CD4-positive, alpha-beta T cell treated with Interleukin-2 at 100 ng/mL for 4 hours (primary cell): ENCODE data around the gene SLC28A2.
A peak's percentile ranks its signal among the peaks of the same experiment; 100 is the strongest.
"Not testable (repeated sequence)": the region's sequence is repeated elsewhere in the genome, so short reads cannot be mapped to it uniquely, and the experiment has no call there.

Experiments
- DNase-seq: peaks from one replicate; pipeline ENCODE4 v3.0.0-alpha.2; 2020; ENCODE audit warnings: low spot score

Gene SLC28A2

DNA sequence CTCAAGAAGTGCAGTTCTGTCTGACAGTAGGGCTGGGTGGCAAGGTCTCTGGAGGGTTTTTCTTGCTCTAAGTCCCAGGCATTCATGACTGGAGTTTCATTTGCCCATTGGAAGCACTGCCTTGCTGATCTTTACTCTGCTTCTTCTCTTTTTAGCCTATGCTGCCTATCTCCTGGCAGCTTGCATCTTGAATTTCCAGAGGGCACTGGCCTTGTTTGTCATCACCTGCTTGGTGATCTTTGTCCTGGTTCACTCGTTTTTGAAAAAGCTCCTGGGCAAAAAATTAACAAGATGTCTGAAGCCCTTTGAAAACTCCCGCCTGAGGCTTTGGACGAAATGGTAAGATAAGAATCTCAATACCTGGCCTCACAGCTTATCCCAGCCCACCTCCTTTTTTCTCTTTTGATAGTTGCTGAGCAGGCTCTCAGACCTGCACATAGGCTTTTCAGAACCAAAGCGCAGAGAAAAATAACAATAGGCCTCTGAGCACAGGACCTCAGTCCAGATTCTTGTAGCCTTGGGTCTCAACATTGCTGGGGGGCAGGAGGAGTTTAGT is 10.9 kb downstream of the SLC28A2 start:
- no peak for DNase-seq

DNA sequence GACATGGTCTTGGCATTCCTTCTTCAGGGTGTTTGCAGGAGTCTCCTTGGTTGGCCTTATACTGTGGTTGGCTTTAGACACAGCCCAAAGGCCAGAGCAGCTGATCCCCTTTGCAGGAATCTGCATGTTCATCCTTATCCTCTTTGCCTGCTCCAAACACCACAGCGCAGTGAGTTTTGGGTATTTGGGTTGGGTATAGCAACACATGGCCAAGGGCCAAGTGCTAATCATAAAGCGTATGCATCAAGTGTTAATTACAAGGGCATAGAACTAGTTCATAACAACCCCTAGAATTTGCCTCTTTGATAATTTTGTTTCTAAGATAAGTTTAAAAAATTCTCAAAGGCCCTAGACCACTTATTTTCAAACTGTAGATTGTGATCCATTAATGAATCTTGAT is 11.8 kb downstream of the SLC28A2 start:
- DNase-seq: no peak

DNA sequence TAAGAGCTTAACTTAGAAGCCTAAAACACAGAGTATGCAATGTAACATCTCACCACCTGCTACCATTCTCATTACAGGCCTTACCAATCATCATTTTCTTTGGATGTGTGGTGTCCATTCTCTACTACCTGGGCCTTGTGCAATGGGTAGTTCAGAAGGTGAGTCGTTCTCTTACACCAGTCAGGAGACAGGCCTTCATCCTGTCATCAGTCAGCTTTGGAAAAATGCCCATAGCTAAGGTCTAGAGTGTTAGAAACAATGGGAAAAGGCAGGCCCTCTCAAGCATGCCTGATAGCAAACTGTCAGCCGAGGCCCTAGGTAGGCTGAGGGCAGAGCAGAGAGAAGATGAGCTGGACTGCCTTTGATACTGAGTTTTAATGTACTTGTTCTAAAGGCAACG is 13.5 kb downstream of the SLC28A2 start:
- DNase-seq: no peak

DNA sequence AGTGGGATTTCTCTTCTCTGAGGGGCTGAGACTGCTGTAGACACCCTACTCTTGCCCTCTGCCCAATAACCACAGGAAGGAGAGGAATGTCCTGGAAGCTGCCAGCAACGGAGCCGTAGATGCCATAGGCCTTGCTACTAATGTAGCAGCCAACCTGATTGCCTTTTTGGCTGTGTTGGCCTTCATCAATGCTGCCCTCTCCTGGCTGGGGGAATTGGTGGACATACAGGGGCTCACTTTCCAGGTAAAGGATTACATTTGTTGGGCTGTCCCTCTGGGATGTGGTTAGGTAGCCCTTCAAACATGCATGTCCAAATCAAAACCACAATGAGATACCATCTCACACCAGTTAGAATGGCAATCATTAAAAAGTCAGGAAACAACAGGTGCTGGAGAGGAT is 16.1 kb downstream of the SLC28A2 start:
- DNase-seq: peak; percentile 14

DNA sequence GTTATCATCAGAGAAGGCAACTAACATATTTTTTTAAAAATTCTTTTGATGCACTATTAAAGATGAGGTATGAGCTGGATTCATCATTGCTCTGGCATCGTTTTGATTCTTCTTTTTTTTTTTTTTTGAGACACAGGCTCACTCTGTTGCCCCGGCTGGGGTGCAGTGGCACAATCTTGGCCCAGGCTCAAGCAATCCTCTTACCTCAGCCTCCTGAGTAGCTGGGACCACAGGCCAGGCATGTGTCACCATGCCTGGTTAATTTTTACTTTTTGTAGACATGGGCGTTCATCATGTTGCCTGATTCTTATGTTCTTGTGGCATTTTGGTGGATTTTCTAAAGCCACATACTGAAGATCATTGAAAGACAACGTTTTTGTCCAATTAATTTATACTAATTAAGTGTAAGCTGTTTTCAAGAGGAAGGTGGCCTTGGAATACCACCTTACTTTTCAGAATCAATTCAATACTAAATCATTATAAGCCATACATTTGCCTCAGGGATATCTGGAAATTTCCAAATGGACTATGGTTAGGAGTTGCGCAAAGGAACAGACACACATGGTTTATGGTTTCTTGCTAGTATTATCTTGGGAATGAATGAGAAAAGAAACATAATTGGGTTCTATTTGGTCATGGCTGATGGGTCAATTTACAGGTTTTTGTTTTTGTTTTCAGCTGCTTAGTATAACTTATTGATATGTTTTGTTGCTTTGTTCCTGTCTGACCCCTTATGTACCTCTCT is 22.8 kb downstream of the SLC28A2 start:
- DNase-seq: no peak

DNA sequence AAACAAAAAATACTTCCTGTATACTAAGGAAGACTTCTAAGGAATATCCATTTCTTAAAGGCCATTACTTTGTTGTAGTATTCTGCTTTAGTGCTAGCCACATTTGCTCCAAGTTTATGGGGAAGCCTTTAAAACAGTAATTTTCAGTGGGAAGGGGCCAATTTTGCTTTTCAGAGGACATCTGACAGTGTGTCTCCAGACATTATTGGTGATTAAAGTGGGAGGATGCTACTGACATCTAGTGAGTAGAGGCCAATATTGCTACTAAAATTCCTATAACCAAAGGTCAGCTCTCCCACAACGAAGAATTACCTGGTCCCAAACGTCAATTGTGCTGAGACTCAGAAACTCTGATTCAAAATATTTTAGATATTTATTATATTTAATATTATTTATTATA is 24.8 kb downstream of the SLC28A2 start:
- DNase-seq: peak; percentile 18

DNA sequence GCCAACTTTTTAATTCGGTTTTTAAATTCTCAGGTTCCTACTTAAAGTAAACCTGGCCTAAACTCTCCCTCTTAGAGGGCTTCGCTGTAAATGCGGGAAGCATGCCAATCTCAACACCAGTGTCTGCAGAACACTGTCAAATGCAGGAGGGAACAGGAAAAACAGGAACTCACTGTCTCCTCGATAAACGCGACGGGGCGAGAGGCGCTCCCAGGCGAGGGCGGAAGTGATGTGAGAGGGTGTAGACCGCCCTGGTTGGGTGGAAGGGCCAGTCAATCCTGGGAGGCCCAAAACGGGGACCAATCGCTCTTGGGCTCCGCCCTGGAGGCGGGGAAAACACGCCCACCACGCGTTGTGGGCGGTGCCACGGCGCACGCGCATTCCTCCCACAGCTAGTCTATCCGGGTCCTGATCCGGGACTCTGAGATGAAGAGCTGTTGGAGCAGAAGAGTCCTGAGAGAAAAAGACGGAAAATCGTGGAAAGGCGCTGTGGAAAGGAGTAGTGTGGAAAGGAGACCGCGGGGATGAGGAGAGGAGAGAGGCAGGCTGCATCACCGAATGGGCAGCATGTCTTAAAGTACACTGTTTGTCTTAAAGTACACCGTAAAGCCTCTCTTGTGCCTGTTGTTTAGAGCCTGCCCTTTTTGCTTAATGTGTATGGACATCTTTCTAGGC is 27.1 kb downstream of the SLC28A2 start:
- peak; percentile 97 for DNase-seq

DNA sequence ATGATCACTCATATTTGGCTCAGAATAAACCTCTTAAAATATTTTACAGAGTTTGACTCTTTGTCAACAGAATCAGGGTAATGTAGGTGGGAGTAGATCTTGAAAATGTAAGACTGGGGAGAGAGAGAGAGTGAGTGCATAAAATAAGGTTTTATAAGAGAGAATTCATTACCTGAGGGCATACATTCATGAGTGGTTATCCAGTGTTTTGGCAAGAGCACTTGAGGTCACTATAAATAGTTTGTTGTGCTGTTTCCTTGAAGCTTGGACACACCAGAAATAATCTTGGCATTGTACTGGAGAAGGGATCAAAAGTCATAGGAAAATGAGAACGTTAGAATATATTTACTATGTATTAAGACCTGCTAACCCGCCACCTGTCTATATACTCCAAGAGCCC is 33.4 kb downstream of the SLC28A2 start:
- DNase-seq: no peak

DNA sequence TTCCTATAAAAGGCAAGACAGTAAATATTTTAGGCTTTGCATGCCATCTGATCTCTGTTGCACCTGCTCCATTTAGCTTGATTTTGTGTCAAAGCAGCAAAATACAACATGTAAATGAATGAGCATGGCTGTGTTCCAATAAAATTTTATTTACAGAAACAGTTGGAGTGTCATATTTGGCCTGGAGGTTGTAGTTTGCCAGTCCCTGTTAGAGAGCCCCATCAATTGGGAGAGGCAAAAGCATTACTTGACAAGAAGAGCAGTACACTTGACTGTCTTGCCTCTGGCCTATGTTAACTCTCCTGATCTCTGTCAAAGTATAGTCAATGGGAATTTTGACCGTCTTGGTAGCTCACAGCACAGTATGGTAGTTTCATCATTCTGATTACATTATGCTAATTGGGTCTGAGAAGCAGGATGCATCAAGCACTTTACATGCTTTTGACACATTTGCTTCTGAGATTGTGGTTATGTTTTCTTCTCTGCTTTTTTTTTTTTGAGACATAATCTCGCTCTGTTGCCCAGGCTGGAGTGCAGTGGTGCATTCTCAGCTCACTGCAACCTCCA is 35.4 kb downstream of the SLC28A2 start:
- DNase-seq: no peak

DNA sequence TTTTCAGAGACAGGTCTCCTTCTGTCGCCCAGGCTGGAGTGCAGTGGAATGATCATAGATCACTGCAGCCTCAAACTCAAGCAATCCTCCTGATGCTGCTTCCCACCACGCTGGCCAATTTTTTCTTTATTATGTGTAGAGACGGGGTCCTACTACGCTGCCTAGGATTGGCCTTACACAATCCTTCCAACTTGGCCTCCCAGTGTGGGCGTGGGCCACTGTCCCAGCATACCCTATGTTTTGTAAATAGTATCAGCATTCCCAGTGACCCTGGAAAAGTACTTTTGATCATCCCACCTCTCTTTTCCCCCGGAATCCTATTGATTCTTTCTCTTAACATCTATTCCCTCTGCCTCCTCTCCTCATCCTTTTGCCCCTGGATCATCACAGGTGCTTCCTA is 36.9 kb downstream of the SLC28A2 start:
- DNase-seq: no peak

DNA sequence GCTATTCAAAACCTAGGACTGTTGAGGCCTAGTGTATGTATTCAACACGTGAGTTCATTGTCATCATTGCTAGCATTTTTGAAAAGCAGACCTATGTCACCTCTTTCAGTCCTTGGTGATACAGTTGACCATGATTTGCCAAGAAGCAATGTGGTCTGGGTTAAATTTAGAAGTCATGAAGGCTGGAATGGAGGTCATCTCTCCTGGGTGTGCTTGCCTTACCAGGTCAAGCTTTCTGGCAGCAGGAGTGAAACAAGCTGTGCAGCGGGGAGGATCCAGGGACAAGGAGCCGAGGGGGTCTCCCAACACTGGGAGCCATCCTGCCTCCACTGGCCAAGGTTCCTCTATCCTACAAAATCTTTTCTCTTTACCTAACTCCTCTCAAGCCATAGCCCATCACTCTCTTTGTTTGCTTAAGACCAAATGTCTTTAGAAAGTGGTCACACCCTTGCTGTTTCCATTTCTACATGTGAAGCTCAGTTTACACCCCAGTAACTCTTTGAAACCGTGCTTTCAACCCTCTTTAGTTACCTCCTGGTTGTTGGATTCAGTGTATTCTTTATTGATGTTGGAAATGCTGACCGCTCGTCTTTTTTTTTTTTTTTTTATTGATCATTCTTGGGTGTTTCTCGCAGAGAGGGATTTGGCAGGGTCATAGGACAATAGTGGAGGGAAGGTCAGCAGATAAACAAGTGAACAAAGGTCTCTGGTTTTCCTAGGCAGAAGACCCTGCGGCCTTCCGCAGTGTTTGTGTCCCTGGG is 40.0 kb downstream of the SLC28A2 start:
- no peak for DNase-seq

DNA sequence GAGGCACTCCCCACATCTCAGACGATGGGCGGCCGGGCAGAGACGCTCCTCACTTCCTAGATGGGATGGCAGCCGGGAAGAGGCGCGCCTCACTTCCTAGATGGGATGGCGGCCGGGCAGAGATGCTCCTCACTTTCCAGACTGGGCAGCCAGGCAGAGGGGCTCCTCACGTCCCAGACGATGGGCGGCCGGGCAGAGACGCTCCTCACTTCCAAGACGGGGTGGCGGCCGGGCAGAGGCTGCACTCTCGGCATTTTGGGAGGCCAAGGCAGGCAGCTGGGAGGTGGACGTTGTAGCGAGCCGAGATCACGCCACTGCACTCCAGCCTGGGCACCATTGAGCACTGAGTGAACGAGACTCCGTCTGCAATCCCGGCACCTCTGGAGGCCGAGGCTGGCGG is 41.3 kb downstream of the SLC28A2 start:
- not testable (repeated sequence) for DNase-seq

DNA sequence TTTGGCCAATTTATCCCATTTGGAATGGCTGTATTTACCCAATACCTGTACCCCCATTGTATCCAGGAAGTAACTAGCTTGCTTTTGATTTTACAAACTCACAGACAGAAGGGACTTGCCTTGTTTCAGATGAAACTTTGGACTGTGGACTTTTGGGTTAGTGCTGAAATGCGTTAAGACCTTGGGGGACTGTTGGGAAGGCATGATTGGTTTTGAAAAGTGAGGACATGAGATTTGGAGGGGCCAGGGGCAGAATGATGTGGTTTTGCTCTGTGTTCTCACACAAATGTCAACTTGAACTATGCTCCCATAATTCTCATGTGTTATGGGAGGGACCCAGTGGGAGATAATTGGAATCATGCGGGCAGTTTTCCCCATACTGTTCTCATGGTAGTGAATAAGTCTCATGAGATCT is 46.9 kb downstream of the SLC28A2 start:
- not testable (repeated sequence) for DNase-seq

DNA sequence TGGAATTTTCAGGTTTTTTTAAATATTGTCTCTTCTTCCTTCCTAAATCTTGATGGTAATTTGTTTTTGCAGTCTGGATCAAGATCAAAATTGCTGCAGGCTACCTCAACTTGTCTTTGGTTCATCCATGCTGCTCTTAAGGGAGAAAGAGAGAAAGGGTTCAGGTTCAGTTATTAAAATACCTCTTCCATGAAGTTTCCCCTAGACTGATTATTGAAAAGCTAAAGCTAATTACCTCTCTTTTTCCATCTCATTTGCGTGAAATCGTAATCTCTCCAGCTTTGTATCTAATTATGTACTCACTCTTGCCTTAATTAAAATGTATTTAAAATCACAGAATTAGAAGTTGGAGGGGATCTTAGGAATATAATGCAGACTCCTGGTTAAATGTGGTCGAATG is 52.7 kb downstream of the SLC28A2 start:
- no peak for DNase-seq

DNA sequence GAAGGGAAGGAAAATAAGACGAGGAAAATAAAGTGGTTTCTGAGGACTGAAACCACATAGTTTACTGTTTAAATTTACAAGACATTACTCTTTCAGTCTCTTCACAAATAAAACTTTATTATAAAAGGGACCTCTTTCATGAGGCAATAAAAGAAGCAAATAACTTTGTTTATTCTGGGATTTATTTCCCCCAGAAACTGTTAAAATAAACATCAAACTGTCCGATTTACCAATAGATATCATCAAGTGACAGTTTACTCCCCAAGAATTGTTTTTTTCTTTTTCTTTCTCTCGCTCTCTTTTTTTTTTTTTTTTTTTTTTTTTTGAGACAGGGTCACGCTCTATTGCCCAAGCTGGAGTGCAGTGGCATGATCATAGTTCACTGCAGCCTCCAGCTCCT is 54.1 kb downstream of the SLC28A2 start:
- no peak for DNase-seq

DNA sequence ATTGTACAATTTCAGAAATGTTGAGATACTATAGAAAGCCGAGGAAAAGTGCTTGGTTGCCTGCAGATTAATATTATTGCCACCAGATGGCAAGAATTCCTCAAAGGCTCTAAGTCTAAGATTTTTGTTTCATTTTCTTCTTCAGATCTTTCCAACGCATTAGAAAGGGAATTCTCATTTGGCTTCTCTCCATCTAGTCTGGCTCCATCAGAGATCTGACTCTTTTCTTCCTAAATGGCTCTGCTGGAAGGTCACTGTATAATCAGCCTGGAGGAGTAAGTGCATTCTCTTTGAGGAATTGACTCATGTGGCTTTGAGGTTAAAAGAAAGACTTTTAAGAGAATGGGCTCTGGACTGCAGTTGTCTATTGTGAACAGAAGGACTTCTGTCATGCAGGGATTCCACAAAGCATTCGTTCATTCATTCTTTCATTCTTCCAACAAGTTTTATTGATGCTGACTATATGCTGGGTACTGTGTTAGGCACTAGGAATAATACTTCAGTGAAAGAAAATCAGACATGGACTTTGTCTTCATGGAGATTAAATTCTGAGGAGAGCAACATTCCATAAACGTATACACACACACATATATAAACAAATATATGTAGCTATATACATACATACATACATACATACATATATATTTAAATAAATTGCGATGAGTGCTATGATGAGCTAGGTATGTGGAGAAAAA is 55.3 kb downstream of the SLC28A2 start:
- peak; percentile 7 for DNase-seq

DNA sequence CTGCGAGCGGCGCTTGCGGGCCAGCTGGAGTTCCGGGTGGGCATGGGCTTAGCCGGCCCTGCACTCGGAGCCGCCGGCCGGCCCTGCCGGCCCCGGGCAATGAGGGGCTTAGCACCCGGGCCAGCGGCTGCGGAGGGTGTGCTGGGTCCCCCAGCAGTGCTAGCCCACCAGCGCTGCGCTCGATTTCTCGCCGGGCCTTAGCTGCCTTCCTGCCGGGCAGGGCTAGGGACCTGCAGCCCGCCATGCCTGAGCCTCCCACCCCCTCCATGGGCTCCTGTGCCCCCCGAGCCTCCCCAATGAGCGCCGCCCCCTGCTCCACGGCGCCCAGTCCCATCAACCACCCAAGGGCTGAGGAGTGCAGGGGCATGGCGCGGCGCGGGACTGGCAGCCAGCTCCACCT is 62.1 kb downstream of the SLC28A2 start:
- not testable (repeated sequence) for DNase-seq

DNA sequence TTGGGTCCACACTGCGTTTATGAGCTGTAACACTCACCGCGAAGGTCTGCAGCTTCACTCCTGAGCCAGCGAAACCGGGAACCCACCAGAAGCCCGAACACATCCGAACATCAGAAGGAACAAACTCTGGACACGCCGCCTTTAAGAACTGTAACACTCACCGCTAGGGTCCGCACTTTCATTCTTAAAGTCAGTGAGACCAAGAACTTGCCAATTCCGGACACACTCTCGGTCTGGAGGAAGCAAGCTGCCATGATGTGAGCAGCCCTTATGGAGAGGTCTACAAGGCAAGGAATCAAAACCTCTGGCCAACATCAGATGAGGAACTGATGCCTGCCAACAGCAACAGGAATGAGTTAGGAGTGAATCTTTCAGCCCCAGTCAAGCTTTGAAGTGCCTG is 62.9 kb downstream of the SLC28A2 start:
- no peak for DNase-seq

DNA sequence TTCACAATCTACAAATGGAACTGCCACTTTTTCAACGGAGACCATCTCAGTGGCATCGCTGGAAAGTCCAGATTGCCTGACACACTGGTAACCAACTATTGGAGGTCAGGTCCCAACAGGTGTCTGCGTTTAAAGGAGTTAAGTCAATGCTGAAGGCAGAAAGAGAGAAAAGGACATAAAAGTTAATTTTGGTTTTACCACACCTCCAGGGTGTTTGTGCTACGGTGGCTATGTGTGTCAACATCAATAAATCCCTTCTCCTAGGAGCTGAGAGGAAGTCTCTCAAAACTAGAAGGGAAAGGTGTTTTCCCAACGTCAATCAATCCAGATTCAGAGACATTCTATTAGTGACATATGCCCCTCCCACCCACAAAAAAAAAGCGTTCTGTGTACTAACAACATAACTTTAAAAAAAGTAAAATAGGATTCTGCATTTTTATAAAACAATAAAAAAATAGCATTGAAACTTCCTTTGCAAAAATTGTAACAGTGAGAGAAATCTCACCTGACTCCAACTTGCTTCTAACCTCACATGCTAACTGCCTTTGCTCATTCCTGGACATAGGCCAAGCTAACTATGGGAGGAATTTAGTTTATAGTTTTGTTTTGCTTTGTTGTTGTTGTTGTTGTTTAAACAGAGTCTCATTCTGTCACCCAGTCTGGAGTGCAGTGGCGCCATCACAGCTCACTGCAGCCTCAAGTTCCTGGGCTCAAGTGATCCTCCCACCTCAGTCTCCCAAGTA is 67.6 kb downstream of the SLC28A2 start:
- no peak for DNase-seq

DNA sequence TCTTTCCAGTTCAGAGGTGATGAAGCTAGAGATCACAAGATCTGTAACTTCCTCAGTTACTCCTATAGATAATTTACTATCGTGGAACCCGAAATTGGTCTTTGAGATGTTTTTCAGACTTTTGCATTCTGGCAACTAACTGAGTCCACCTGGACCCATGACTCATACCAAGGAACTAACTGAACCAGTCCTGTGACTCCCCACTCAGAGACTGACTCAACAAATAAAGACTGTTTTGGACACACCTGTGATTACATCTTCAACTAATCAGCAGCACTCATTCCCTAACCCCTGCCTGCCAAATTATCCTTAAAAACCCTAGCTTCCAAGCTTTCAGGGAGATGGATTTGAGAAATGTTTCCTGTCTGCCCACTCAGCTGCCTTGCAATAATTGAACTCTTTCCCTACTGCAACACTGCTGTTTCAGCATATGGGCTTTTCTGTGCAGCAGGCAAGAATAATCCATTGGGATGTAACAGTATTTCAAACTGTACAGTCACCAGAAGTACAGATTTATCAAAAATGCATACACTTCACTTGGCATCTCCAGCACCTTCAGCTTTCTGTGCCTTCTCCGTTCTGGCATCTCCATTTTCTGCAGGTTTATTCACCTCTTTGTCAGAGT is 68.7 kb downstream of the SLC28A2 start:
- DNase-seq: no peak

DNA sequence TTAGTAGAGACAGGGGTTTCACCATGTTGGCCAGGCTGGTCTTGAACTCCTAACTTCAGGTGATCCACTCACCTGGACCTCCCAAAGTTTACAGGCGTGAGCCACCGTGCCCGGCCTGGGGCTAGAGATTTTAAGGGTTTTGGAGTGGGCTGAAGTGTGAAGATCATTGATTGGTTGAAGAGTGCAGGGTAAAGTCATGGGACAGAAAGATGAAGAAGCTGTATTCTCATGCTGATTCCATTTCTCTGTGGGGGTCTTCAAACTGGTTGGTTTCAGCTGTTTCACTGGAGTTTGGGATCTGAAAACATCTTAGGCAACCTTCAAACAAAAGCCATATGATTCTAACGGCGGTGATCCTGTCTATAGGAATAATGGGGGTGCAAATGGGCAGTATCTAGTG is 74.2 kb downstream of the SLC28A2 start:
- no peak for DNase-seq
